Neutrophil (primary cell): ENCODE measurements around the gene SKA3.

ENCODE experiments used
- H3K27ac ChIP-seq: fragments of 200-600 bp; sonication (generic); 2 replicates; pipeline ENCODE4 v1.5.1; 2016; ENCODE audit warnings: mild to moderate bottlenecking, moderate library complexity
- H3K27me3 ChIP-seq: fragments of 200-600 bp; sonication (generic); 2 replicates; pipeline ENCODE4 v1.6.0; 2016; ENCODE audit warnings: mild to moderate bottlenecking
- H3K36me3 ChIP-seq: fragments of 200-600 bp; sonication (generic); 2 replicates; pipeline ENCODE4 v1.5.1; 2017
- H3K4me1 ChIP-seq, 2 experiments: fragments of 200-600 bp in 1 of 2; sonication (generic) in 1 of 2; 1 replicate in 1 of 2; 2 replicates in 1 of 2; pipeline versions ENCODE4 v1.5.1 to v1.6.1; 2013 to 2016; ENCODE audit warnings: low read depth in 1 of 2, low read length in 1 of 2, mild to moderate bottlenecking in 1 of 2, moderate library complexity in 1 of 2; ENCODE audit not compliant: control insufficient read depth in 1 of 2, insufficient read depth in 1 of 2
- H3K4me3 ChIP-seq, 2 experiments: fragments of 200-600 bp in 1 of 2; sonication (generic) in 1 of 2; 1 replicate in 1 of 2; 2 replicates in 1 of 2; pipeline ENCODE4 v1.5.1; 2013 to 2016; ENCODE audit warnings: low read depth in 1 of 2, low read length in 1 of 2, mild to moderate bottlenecking in 1 of 2, moderate library complexity in 1 of 2
- H3K9me3 ChIP-seq: fragments of 200-600 bp; sonication (generic); 2 replicates; pipeline ENCODE4 v1.5.1; 2016
- TF ChIP-seq, protein P1 (sequence below): fragments of 200-600 bp; sonication (generic); IDR thresholded peaks from 2 replicates; pipeline ENCODE4 v1.5.1; 2016; ENCODE audit warnings: antibody characterized with exemption

The SKA3 gene

DNA sequence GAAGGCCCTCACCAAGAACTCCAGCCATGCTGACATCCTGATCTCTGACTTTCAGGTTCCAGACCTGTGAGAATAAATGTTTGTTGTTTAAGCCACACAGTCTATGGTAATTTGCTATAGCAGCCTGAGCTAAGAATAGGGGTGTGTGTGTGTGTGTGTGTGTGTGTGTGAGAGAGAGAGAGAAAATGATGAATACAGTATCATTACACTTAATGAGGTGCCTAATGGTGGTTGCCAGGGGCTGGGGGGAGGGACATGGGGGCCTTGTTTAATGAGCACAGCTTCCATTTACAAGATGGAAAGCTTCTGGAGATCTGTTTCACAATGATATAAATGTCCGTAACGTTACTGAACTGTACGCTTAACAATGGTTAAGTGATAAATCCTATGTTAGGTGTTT, 61.1 kb downstream of the SKA3 start:
- Histone ChIP-seq H3K27ac (no peak overlapping the region), H3K36me3 (no peaks in the 10 kb centered on the region)
- TF ChIP-seq, protein P1, sequence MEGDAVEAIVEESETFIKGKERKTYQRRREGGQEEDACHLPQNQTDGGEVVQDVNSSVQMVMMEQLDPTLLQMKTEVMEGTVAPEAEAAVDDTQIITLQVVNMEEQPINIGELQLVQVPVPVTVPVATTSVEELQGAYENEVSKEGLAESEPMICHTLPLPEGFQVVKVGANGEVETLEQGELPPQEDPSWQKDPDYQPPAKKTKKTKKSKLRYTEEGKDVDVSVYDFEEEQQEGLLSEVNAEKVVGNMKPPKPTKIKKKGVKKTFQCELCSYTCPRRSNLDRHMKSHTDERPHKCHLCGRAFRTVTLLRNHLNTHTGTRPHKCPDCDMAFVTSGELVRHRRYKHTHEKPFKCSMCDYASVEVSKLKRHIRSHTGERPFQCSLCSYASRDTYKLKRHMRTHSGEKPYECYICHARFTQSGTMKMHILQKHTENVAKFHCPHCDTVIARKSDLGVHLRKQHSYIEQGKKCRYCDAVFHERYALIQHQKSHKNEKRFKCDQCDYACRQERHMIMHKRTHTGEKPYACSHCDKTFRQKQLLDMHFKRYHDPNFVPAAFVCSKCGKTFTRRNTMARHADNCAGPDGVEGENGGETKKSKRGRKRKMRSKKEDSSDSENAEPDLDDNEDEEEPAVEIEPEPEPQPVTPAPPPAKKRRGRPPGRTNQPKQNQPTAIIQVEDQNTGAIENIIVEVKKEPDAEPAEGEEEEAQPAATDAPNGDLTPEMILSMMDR = no peak

DNA sequence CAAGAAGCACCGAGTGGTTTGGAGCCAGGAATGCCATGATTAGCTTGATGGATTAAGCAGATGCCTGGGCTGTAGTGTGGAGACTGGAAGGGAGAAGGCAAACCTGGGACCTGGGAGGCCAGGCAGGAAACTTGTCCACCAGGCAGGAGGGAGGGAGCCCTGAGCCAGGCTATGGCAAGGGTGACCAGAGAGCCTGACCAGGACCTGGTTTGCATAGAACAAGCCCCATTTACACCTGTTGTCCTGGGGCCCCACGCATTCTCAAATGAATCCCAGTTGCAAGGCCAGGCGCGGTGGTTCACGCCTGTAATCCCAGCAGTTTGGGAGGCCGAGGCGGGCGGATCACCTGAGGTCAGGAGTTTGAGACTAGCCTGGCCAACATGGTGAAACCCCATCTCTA, 64.8 kb downstream of the SKA3 start:
- H3K27ac ChIP-seq = no peak overlapping the region
- TF ChIP-seq, protein P1 = no peak
- H3K27me3 ChIP-seq = no peaks in the 10 kb centered on the region
- H3K4me3 ChIP-seq = no peak overlapping the region
- no peaks in the 10 kb centered on the region for H3K4me1 ChIP-seq
- no peaks in the 10 kb centered on the region for H3K36me3 ChIP-seq
- no peaks in the 10 kb centered on the region for H3K9me3 ChIP-seq

More for the DNA sequence above, 61.1 kb downstream of the SKA3 start:
- Histone ChIP-seq H3K27me3 (no peaks in the 10 kb centered on the region), H3K4me1 (peaks cover 3 to 9% of the 10 kb centered on the region in 2 experiments), H3K4me3 (no peak overlapping the region), H3K9me3 (no peaks in the 10 kb centered on the region)

- Histone ChIP-seq H3K4me3 (no peak overlapping the region), H3K27ac (no peak overlapping the region), H3K36me3 (no peaks in the 10 kb centered on the region), H3K9me3 (no peaks in the 10 kb centered on the region), H3K4me1 (no peaks in the 10 kb centered on the region), H3K27me3 (no peaks in the 10 kb centered on the region)
- TF ChIP-seq, protein P1 = no peak
These were observed 67.2 kb downstream of the SKA3 start for GRCh38 chr13:21109168-21109567.

DNA sequence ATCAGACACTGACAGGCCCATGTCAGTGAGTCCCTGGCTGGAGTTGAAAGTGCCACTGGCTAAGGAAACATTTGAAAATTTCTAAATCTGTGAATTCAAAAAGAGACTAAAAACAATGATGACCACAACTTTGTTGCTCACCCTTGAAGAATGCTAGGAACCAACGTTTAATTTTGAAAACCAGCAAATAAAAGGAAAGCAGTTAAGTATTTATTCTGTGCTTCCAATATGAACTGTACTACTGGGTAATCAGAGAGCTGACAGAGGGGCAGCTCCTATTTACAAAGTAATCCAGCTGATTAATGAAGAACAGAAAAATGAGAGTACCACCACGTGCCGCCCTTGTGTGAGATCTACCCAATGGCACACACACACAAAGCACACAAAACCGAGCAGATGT, 70.3 kb downstream of the SKA3 start:
- H3K27me3 ChIP-seq = no peaks in the 10 kb centered on the region
- H3K27ac ChIP-seq = no peak overlapping the region
- no peak overlapping the region for H3K4me3 ChIP-seq
- no peaks in the 10 kb centered on the region for H3K4me1 ChIP-seq
- H3K9me3 ChIP-seq = no peaks in the 10 kb centered on the region
- no peaks in the 10 kb centered on the region for H3K36me3 ChIP-seq
- TF ChIP-seq, protein P1 = no peak

- Histone ChIP-seq H3K4me3 (no peak overlapping the region), H3K36me3 (no peaks in the 10 kb centered on the region), H3K27ac (no peak overlapping the region), H3K9me3 (no peaks in the 10 kb centered on the region), H3K4me1 (no peaks in the 10 kb centered on the region), H3K27me3 (no peaks in the 10 kb centered on the region)
- TF ChIP-seq, protein P1 = no peak
These were observed 71.9 kb downstream of the SKA3 start for GRCh38 chr13:21104199-21105019.
